ENCODE measurements around the gene TNRC18.
"Not testable (repeated sequence)": the region's sequence is repeated elsewhere in the genome, so short reads cannot be mapped to it uniquely, and the experiment has no call there.

The TNRC18 gene

GRCh38 chr7:5267829-5268228 lies 155.8 kb downstream of the TNRC18 start:
- H3K36me3 Mint-ChIP-seq (ENCODE audit: low read depth); H3K9me3 Mint-ChIP-seq; H3K4me3 Mint-ChIP-seq: not testable (repeated sequence)

GRCh38 chr7:5266191-5267028 lies 157.2 kb downstream of the TNRC18 start:
- Mint-ChIP-seq H3K27me3 (ENCODE audit: low read depth) (no peaks in the 10 kb centered on the region), H3K9me3 (no peaks in the 10 kb centered on the region), H3K4me3 (no peak overlapping the region), H3K27ac (no peak overlapping the region), H3K36me3 (ENCODE audit: low read depth) (no peaks in the 10 kb centered on the region), H3K4me1 (ENCODE audit: low read depth) (no peaks in the 10 kb centered on the region)
- no peak for DNase-seq (ENCODE audit: low spot score)

More at GRCh38 chr7:5267829-5268228, 155.8 kb downstream of the TNRC18 start:
- not testable (repeated sequence) for H3K27me3 Mint-ChIP-seq (ENCODE audit: low read depth); DNase-seq (ENCODE audit: low spot score); H3K4me1 Mint-ChIP-seq (ENCODE audit: low read depth); H3K27ac Mint-ChIP-seq

GRCh38 chr7:5265320-5266190 lies 158.1 kb downstream of the TNRC18 start:
- no peak for DNase-seq (ENCODE audit: low spot score)
- H3K27me3 Mint-ChIP-seq (ENCODE audit: low read depth), result no peaks in the 10 kb centered on the region
- H3K4me1 Mint-ChIP-seq (ENCODE audit: low read depth), result no peaks in the 10 kb centered on the region
- no peaks in the 10 kb centered on the region for H3K36me3 Mint-ChIP-seq (ENCODE audit: low read depth)
- H3K27ac Mint-ChIP-seq, result no peak overlapping the region
- no peaks in the 10 kb centered on the region for H3K9me3 Mint-ChIP-seq
- H3K4me3 Mint-ChIP-seq, result no peak overlapping the region

- not testable (repeated sequence) for DNase-seq (ENCODE audit: low spot score); H3K27ac Mint-ChIP-seq; H3K36me3 Mint-ChIP-seq (ENCODE audit: low read depth); H3K27me3 Mint-ChIP-seq (ENCODE audit: low read depth); H3K4me1 Mint-ChIP-seq (ENCODE audit: low read depth); H3K9me3 Mint-ChIP-seq; H3K4me3 Mint-ChIP-seq
Measured at GRCh38 chr7:5263066-5263465, 160.6 kb downstream of the TNRC18 start.

GRCh38 chr7:5260530-5261068 lies 163.0 kb downstream of the TNRC18 start:
- not testable (repeated sequence) for H3K36me3 Mint-ChIP-seq (ENCODE audit: low read depth); DNase-seq (ENCODE audit: low spot score); H3K27me3 Mint-ChIP-seq (ENCODE audit: low read depth); H3K4me1 Mint-ChIP-seq (ENCODE audit: low read depth); H3K27ac Mint-ChIP-seq; H3K9me3 Mint-ChIP-seq; H3K4me3 Mint-ChIP-seq

Data from T-helper 2 cell treated with Interferon-gamma antibody and Interleukin-4, amounts not matched to agents 5 μg/mL and 100 μg/mL, for 36 hours (primary cell).